Pancreas (tissue), 10 donors: ENCODE measurements around the gene BRINP2. TPM values are rescaled to one million over a fixed set of nuclear protein-coding genes. Genes with fewer than 3 reads are reported as not detected.
A peak's percentile ranks its signal among the peaks of the same experiment; 100 is the strongest.

ENCODE experiments used
- ATAC-seq, 4 donors: fragments of 200-7000 bp; cut with Tn5 transposase; one replicate each; pipeline versions ENCODE4 v1.8.0 to v1.9.1; 2020; ENCODE audit warnings: mild to moderate bottlenecking in 4 of 4, moderate library complexity in 4 of 4
- DNase-seq, 6 donors: peaks; one replicate each; pipeline ENCODE4 v3.0.0-alpha.2; 2020
- FAIRE-seq: peaks from 2 replicates; lab custom pipeline; 2012; peaks lifted over from hg19 to GRCh38; lab: Jason Lieb, UNC
- H3K27ac ChIP-seq, 4 donors: fragments of 200-600 bp; sonication (generic); 1 replicate in 3 of 4; 2 replicates in 1 of 4; pipeline versions ENCODE4 v1.5.0 to v1.8.0; 2020
- H3K27me3 ChIP-seq, 4 donors: fragments of 200-600 bp; one replicate each; pipeline ENCODE4 v1.8.0; 2021
- H3K36me3 ChIP-seq, 3 donors: fragments of 200-600 bp; sonication (generic) in 1 of 3; one replicate each; pipeline versions ENCODE4 v1.5.0 to v1.8.0; 2020 to 2021
- H3K4me1 ChIP-seq, 3 donors: fragments of 200-600 bp; one replicate each; pipeline ENCODE4 v1.8.0; 2021
- H3K4me3 ChIP-seq, 4 donors: fragments of 200-600 bp; sonication (generic) in 2 of 4; one replicate each; pipeline versions ENCODE4 v1.5.0 to v1.8.0; 2020 to 2021
- H3K9me3 ChIP-seq, 4 donors: fragments of 200-600 bp; one replicate each; pipeline ENCODE4 v1.8.0; 2021
- WGBS, 2 donors: extraction: QIAGEN DNeasy Blood & Tissue Kit; methylation state at CpG; one replicate each; pipeline ENCODE4 v1.1.7; 2013; 5-methylcytosine and 5-hydroxymethylcytosine counted together
- intact Hi-C, 3 donors: fragments of 100-400 bp; cut with DNase I; formaldehyde crosslinking; loops; one replicate each; pipeline versions ENCODE4 v1.11.1 to v1.14.2; 2022
- polyA plus RNA-seq, 2 donors: library from polyadenylated mRNA; stranded (reverse); fragments of 200-250 nt; gene quantifications; one replicate each; pipeline ENCODE4 v1.2.3, GENCODE V29; 2013
- total RNA-seq, 6 donors: library from RNA; stranded (reverse); fragmentation: NEBNext Ultra II Directional in 4 of 6; extraction: Animal tissue kit (Norgen Biotek cat#: 25700) in 4 of 6; gene quantifications; one replicate each; pipeline versions ENCODE4 v1.2.1 to v1.2.4, GENCODE V29; 2021 to 2023
- TF ChIP-seq, protein P1 (sequence below), 4 donors: fragments of 200-600 bp; sonication (generic) in 3 of 4; IDR thresholded peaks; one replicate each; pipeline versions ENCODE4 v1.5.0 to v1.8.0; 2021; ENCODE audit warnings: antibody characterized with exemption in 4 of 4
- donor health status: healthy with polysubstance abuse.
- donor health status: DM: no; HTN: no; CAD: no; lungs with moderate emphysema.
- donor health status: DM: no; HTN: no; CAD: no.
- donor health status: control.
- donor health status: control.
- donor health status: Bipolar disorder and iron deficiency.
- donor health status: DM: yes; HTN: yes; CAD: no.
- donor health status: DM: no; HTN: no; CAD: no.
- donor health status: DM: no; HTN: no; CAD: no.
- donor health status: DM: yes; HTN: yes; CAD: no.

The BRINP2 gene
- total and polyA plus RNA-seq, 8 donors, result 0.04 to 0.23 (median 0.19) TPM; not detected in 5

GRCh38 chr1:177275736-177276135 is 105.0 kb downstream of the BRINP2 start:
- DNase-seq (no peak), FAIRE-seq (no peak), ATAC-seq (no peak)
- Histone ChIP-seq H3K27me3 (no peaks in the 10 kb centered on the region), H3K4me1 (peaks cover 12 to 16% (median 15%) of the 10 kb centered on the region in 3 donors), H3K9me3 (no peaks in the 10 kb centered on the region), H3K27ac (no peak overlapping the region), H3K4me3 (no peak overlapping the region), H3K36me3 (no peaks in the 10 kb centered on the region)
- TF ChIP-seq, protein P1, sequence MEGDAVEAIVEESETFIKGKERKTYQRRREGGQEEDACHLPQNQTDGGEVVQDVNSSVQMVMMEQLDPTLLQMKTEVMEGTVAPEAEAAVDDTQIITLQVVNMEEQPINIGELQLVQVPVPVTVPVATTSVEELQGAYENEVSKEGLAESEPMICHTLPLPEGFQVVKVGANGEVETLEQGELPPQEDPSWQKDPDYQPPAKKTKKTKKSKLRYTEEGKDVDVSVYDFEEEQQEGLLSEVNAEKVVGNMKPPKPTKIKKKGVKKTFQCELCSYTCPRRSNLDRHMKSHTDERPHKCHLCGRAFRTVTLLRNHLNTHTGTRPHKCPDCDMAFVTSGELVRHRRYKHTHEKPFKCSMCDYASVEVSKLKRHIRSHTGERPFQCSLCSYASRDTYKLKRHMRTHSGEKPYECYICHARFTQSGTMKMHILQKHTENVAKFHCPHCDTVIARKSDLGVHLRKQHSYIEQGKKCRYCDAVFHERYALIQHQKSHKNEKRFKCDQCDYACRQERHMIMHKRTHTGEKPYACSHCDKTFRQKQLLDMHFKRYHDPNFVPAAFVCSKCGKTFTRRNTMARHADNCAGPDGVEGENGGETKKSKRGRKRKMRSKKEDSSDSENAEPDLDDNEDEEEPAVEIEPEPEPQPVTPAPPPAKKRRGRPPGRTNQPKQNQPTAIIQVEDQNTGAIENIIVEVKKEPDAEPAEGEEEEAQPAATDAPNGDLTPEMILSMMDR (IDR thresholded peaks at IDR 0.05), result no peak
- 89 to 95% methylated on average over 1 of the region's 1 CpG for WGBS, 2 donors
- intact Hi-C loops, result no loop called here

DNA sequence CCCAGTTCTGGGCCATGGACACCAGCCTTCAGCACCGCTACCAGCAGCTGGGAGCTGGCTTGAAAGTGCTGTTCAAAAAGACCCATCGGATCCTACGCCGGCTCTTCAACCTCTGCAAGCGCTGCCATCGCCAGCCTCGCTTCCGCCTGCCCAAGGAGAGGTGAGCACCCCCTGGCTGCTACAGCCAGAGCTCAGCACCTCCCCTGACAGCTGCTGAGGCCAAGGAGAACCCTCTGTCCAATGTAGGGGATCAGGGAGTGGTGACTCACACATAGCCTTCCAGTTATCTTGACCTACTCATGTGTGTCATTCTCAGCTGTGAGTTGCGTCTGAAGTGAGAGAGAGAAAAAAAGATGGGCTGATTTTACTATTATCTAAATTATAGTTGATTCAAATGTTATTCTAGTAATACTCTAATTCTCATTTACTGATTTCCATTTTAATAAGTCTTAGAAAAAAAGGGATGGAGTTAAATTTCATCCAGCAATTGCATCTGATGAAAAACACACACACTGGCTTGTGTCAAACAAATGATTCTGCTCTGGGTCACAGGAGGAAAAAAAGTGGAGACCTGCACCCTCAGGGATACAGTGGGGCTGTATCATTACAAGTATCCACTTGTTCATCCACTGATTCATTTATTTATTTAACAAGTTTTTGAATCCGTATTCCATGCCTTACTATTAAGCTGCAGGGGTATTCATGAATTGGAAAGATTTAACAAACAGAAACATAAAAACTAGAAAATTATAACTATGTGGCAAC is 108.0 kb downstream of the BRINP2 start:
- Histone ChIP-seq H3K27me3 (no peaks in the 10 kb centered on the region), H3K4me1 (peaks cover 12 to 16% (median 15%) of the 10 kb centered on the region in 3 donors), H3K9me3 (no peaks in the 10 kb centered on the region), H3K27ac (no peak overlapping the region), H3K4me3 (no peak overlapping the region), H3K36me3 (no peaks in the 10 kb centered on the region)
- WGBS, 2 donors, result 92 to 96% methylated on average over 10 of the region's 10 CpGs
- FAIRE-seq (no peak), ATAC-seq (no peak), DNase-seq (peak in 1 of 6 donors; percentile 33)
- intact Hi-C loops, result no loop called here
- TF ChIP-seq, protein P1 (IDR thresholded peaks at IDR 0.05), result no peak

GRCh38 chr1:177281901-177282300 is 111.1 kb downstream of the BRINP2 start:
- ATAC-seq, result no peak
- Histone ChIP-seq H3K4me3 (no peak overlapping the region), H3K9me3 (no peaks in the 10 kb centered on the region), H3K36me3 (no peaks in the 10 kb centered on the region), H3K27me3 (no peaks in the 10 kb centered on the region), H3K27ac (no peak overlapping the region), H3K4me1 (peaks cover 0 to 3% (median 0%) of the 10 kb centered on the region in 3 donors)
- FAIRE-seq, result no peak
- intact Hi-C loops, result no loop called here
- DNase-seq, result no peak
- TF ChIP-seq, protein P1 (IDR thresholded peaks at IDR 0.05), result no peak
- 81 to 84% methylated on average over 5 of the region's 5 CpGs for WGBS, 2 donors

DNA sequence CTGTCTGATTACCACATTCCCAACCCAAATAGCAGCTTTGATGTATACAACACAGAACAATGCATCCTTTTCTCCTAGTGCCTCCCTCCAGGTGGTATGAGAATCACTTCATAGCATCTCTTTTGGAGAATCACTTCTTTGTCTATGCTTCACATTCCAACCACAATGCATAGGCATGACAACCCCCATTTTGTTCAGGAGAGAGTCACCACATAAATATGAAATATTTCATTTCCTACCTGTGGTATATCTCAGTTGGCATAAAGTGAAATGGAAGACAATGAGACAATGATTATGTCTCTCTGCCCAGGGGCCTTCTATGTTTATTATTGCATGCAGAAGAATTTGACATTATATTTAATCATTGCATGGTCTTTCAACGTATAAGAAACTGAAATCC is 112.2 kb downstream of the BRINP2 start:
- H3K4me1 ChIP-seq, result peaks cover 0 to 2% (median 0%) of the 10 kb centered on the region in 3 donors
- no peaks in the 10 kb centered on the region for H3K27me3 ChIP-seq
- H3K27ac ChIP-seq, result no peak overlapping the region
- TF ChIP-seq, protein P1 (IDR thresholded peaks at IDR 0.05), result no peak
- H3K9me3 ChIP-seq, result no peaks in the 10 kb centered on the region
- H3K36me3 ChIP-seq, result no peaks in the 10 kb centered on the region
- no peak for FAIRE-seq
- intact Hi-C loops, result no loop called here
- no peak overlapping the region for H3K4me3 ChIP-seq
- 63 to 66% methylated on average over 1 of the region's 1 CpG for WGBS, 2 donors
- no peak for DNase-seq
- no peak for ATAC-seq

GRCh38 chr1:177283380-177283779 is 112.6 kb downstream of the BRINP2 start:
- WGBS, 2 donors, result 81 to 88% methylated on average over 2 of the region's 2 CpGs
- H3K27ac ChIP-seq, result no peak overlapping the region
- peaks cover 0 to 6% (median 0%) of the 10 kb centered on the region in 3 donors for H3K4me1 ChIP-seq
- H3K27me3 ChIP-seq, result no peaks in the 10 kb centered on the region
- TF ChIP-seq, protein P1 (IDR thresholded peaks at IDR 0.05), result no peak
- ATAC-seq (no peak), FAIRE-seq (no peak), DNase-seq (no peak)
- intact Hi-C loops, result no loop called here
- H3K36me3 ChIP-seq, result no peaks in the 10 kb centered on the region
- H3K4me3 ChIP-seq, result no peak overlapping the region
- no peaks in the 10 kb centered on the region for H3K9me3 ChIP-seq
